ENCODE results near the gene SORCS2.

Gene SORCS2

DNA sequence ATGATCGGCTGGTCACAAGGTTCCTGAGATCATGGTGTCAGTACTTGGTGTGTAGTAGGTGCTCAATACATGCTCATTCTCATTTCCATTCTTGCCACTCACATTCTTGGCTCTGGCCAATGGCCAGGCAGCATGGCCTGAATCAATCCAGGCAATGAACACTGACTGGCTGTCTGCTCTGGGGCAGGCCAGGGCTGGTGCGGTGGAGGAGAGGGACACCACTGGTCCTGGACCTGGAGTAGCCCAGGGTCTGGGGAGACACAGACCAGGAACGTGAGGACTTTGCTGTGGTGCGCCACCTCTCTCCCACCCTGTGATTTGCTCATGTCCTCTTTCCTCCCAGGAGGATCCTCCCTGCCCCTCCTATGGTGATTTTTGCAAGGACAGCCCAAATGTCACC is 122.9 kb downstream of the SORCS2 start:
- no peak overlapping the region for H3K27ac ChIP-seq (ENCODE audit: insufficient read depth in 1 of 2, low read depth in 1 of 2, low read length in 2 of 2, poor library complexity in 1 of 2, severe bottlenecking in 2 of 2)
- peaks cover 0 to 23% (median 11%) of the 10 kb centered on the region in 5 experiments for H3K9me3 ChIP-seq (ENCODE audit: control extremely low read depth in 1 of 5, control insufficient read depth in 4 of 5, insufficient read depth in 2 of 5, low read depth in 1 of 5, low read length in 4 of 5)
- no peak overlapping the region for H3K4me3 ChIP-seq (ENCODE audit: control insufficient read depth in 1 of 7, extremely low read depth in 1 of 7, insufficient read depth in 4 of 7, low read depth in 2 of 7, low read length in 6 of 7)
- ChIA-PET CTCF (no interaction called here), POLR2A (no interaction called here)
- no peaks in the 10 kb centered on the region for H3K36me3 ChIP-seq (ENCODE audit: control insufficient read depth in 4 of 4, insufficient read depth in 4 of 4, low read length in 3 of 4)
- WGBS (ENCODE audit: insufficient coverage) = 67% methylated on average over 3 of the region's 4 CpGs
- DNase-seq = no peak
- H3K4me1 ChIP-seq (ENCODE audit: control extremely low read depth in 1 of 4, control insufficient read depth in 4 of 4, insufficient read depth in 4 of 4, low read length in 3 of 4) = no peaks in the 10 kb centered on the region
- peaks cover 0 to 26% (median 2%) of the 10 kb centered on the region in 5 experiments for H3K27me3 ChIP-seq (replicated peaks in 2 of 5; ENCODE audit: control insufficient read depth in 4 of 5, insufficient read depth in 5 of 5, low read length in 4 of 5)

DNA sequence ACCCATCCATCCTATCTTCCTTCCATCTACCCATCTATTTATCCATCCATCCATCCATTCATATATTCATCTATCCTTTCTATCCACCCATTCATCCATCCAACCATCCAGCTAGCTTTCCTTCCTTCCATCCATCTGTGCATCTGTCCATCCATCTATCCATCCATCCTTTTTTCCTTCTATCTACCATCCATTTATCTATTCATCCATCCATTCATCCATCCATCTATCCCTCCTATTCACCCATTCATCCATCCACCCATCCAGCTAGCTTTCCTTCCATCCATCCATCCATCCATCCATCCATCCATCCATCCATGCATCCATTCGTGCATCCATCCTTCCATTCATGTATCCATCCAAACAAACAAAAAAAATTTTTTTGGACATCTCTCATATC is 123.6 kb downstream of the SORCS2 start:
- CTCF ChIA-PET = no interaction called here
- no CpG with 5 or more reads among the region's 1 CpG for WGBS (ENCODE audit: insufficient coverage)
- no peak overlapping the region for H3K4me3 ChIP-seq (ENCODE audit: control insufficient read depth in 1 of 7, extremely low read depth in 1 of 7, insufficient read depth in 4 of 7, low read depth in 2 of 7, low read length in 6 of 7)
- H3K27ac ChIP-seq (ENCODE audit: insufficient read depth in 1 of 2, low read depth in 1 of 2, low read length in 2 of 2, poor library complexity in 1 of 2, severe bottlenecking in 2 of 2) = no peak overlapping the region
- DNase-seq = no peak
- H3K36me3 ChIP-seq (ENCODE audit: control insufficient read depth in 4 of 4, insufficient read depth in 4 of 4, low read length in 3 of 4) = no peaks in the 10 kb centered on the region
- H3K4me1 ChIP-seq (ENCODE audit: control extremely low read depth in 1 of 4, control insufficient read depth in 4 of 4, insufficient read depth in 4 of 4, low read length in 3 of 4) = no peaks in the 10 kb centered on the region
- POLR2A ChIA-PET = no interaction called here
- peaks cover 0 to 26% (median 2%) of the 10 kb centered on the region in 5 experiments for H3K27me3 ChIP-seq (replicated peaks in 2 of 5; ENCODE audit: control insufficient read depth in 4 of 5, insufficient read depth in 5 of 5, low read length in 4 of 5)
- peaks cover 0 to 26% (median 11%) of the 10 kb centered on the region in 5 experiments for H3K9me3 ChIP-seq (ENCODE audit: control extremely low read depth in 1 of 5, control insufficient read depth in 4 of 5, insufficient read depth in 2 of 5, low read depth in 1 of 5, low read length in 4 of 5)

- POLR2A ChIA-PET = no interaction called here
- CTCF ChIA-PET = no interaction called here
- no peak overlapping the region for H3K4me3 ChIP-seq (ENCODE audit: control insufficient read depth in 1 of 7, extremely low read depth in 1 of 7, insufficient read depth in 4 of 7, low read depth in 2 of 7, low read length in 6 of 7)
- DNase-seq = no peak
- H3K27ac ChIP-seq (ENCODE audit: insufficient read depth in 1 of 2, low read depth in 1 of 2, low read length in 2 of 2, poor library complexity in 1 of 2, severe bottlenecking in 2 of 2) = no peak overlapping the region
- H3K9me3 ChIP-seq (ENCODE audit: control extremely low read depth in 1 of 5, control insufficient read depth in 4 of 5, insufficient read depth in 2 of 5, low read depth in 1 of 5, low read length in 4 of 5) = peaks cover 0 to 35% (median 11%) of the 10 kb centered on the region in 5 experiments
- 43% methylated on average over 2 of the region's 4 CpGs for WGBS (ENCODE audit: insufficient coverage)
- H3K27me3 ChIP-seq (replicated peaks in 2 of 5; ENCODE audit: control insufficient read depth in 4 of 5, insufficient read depth in 5 of 5, low read length in 4 of 5) = peaks cover 0 to 19% (median 4%) of the 10 kb centered on the region in 5 experiments
- no peaks in the 10 kb centered on the region for H3K4me1 ChIP-seq (ENCODE audit: control extremely low read depth in 1 of 4, control insufficient read depth in 4 of 4, insufficient read depth in 4 of 4, low read length in 3 of 4)
- no peaks in the 10 kb centered on the region for H3K36me3 ChIP-seq (ENCODE audit: control insufficient read depth in 4 of 4, insufficient read depth in 4 of 4, low read length in 3 of 4)
Measured at GRCh38 chr4:7319024-7319423, 126.7 kb downstream of the SORCS2 start.

DNA sequence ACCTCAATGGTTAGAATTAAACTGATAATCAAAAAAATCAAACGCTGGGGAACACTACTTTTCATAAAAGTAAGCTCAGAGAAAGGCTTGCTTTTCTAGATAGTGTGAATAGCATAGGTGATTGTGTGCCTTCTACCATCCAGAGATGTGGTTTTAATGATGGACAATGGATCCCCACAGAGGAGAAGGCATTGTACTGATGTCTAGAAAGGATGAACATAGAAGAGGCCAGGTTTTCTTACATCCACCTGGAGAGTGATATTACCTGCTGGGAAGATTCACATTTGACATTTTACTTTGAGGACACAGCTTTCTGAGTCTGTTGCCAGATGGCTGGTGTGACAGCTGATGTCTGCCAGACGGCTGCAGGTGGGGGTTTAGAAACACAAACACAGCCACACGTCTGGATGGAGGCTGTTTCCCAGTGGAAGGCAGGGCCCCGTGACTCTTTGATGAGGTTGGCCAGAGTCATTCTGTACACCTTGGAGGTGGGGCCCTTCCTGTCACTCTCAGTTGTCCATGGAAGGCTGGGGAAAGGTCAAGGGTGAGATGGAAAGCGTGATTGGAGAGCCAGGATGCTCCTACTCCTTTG is 128.0 kb downstream of the SORCS2 start:
- CTCF ChIA-PET = no interaction called here
- peaks cover 0 to 35% (median 11%) of the 10 kb centered on the region in 5 experiments for H3K9me3 ChIP-seq (ENCODE audit: control extremely low read depth in 1 of 5, control insufficient read depth in 4 of 5, insufficient read depth in 2 of 5, low read depth in 1 of 5, low read length in 4 of 5)

GRCh38 chr4:7322166-7322991 is 130.0 kb downstream of the SORCS2 start:
- no peaks in the 10 kb centered on the region for H3K4me1 ChIP-seq (ENCODE audit: control extremely low read depth in 1 of 4, control insufficient read depth in 4 of 4, insufficient read depth in 4 of 4, low read length in 3 of 4)
- no peak overlapping the region for H3K4me3 ChIP-seq (ENCODE audit: control insufficient read depth in 1 of 7, extremely low read depth in 1 of 7, insufficient read depth in 4 of 7, low read depth in 2 of 7, low read length in 6 of 7)
- CTCF ChIA-PET = no interaction called here
- POLR2A ChIA-PET = no interaction called here
- H3K9me3 ChIP-seq (ENCODE audit: control extremely low read depth in 1 of 5, control insufficient read depth in 4 of 5, insufficient read depth in 2 of 5, low read depth in 1 of 5, low read length in 4 of 5) = peaks cover 0 to 34% (median 11%) of the 10 kb centered on the region in 5 experiments
- DNase-seq = no peak
- peaks cover 0 to 47% (median 4%) of the 10 kb centered on the region in 5 experiments for H3K27me3 ChIP-seq (replicated peaks in 2 of 5; ENCODE audit: control insufficient read depth in 4 of 5, insufficient read depth in 5 of 5, low read length in 4 of 5)
- no peak overlapping the region for H3K27ac ChIP-seq (ENCODE audit: insufficient read depth in 1 of 2, low read depth in 1 of 2, low read length in 2 of 2, poor library complexity in 1 of 2, severe bottlenecking in 2 of 2)
- 64% methylated on average over 13 of the region's 18 CpGs for WGBS (ENCODE audit: insufficient coverage)
- no peaks in the 10 kb centered on the region for H3K36me3 ChIP-seq (ENCODE audit: control insufficient read depth in 4 of 4, insufficient read depth in 4 of 4, low read length in 3 of 4)

More for the DNA sequence above, 128.0 kb downstream of the SORCS2 start:
- Histone ChIP-seq H3K4me1 (ENCODE audit: control extremely low read depth in 1 of 4, control insufficient read depth in 4 of 4, insufficient read depth in 4 of 4, low read length in 3 of 4) (no peaks in the 10 kb centered on the region), H3K27ac (ENCODE audit: insufficient read depth in 1 of 2, low read depth in 1 of 2, low read length in 2 of 2, poor library complexity in 1 of 2, severe bottlenecking in 2 of 2) (no peak overlapping the region), H3K36me3 (ENCODE audit: control insufficient read depth in 4 of 4, insufficient read depth in 4 of 4, low read length in 3 of 4) (no peaks in the 10 kb centered on the region), H3K27me3 (replicated peaks in 2 of 5; ENCODE audit: control insufficient read depth in 4 of 5, insufficient read depth in 5 of 5, low read length in 4 of 5) (peaks cover 0 to 31% (median 4%) of the 10 kb centered on the region in 5 experiments), H3K4me3 (ENCODE audit: control insufficient read depth in 1 of 7, extremely low read depth in 1 of 7, insufficient read depth in 4 of 7, low read depth in 2 of 7, low read length in 6 of 7) (no peak overlapping the region)
- 27% methylated on average over 3 of the region's 5 CpGs for WGBS (ENCODE audit: insufficient coverage)
- no peak for DNase-seq
- POLR2A ChIA-PET = no interaction called here

- no peak overlapping the region for H3K4me3 ChIP-seq (ENCODE audit: control insufficient read depth in 1 of 7, extremely low read depth in 1 of 7, insufficient read depth in 4 of 7, low read depth in 2 of 7, low read length in 6 of 7)
- 85% methylated on average over 3 of the region's 5 CpGs for WGBS (ENCODE audit: insufficient coverage)
- H3K9me3 ChIP-seq (ENCODE audit: control extremely low read depth in 1 of 5, control insufficient read depth in 4 of 5, insufficient read depth in 2 of 5, low read depth in 1 of 5, low read length in 4 of 5) = peaks cover 0 to 24% (median 6%) of the 10 kb centered on the region in 5 experiments
- ChIA-PET POLR2A (no interaction called here), CTCF (no interaction called here)
- DNase-seq = no peak
- peaks cover 0 to 50% (median 4%) of the 10 kb centered on the region in 5 experiments for H3K27me3 ChIP-seq (replicated peaks in 2 of 5; ENCODE audit: control insufficient read depth in 4 of 5, insufficient read depth in 5 of 5, low read length in 4 of 5)
- no peaks in the 10 kb centered on the region for H3K4me1 ChIP-seq (ENCODE audit: control extremely low read depth in 1 of 4, control insufficient read depth in 4 of 4, insufficient read depth in 4 of 4, low read length in 3 of 4)
- no peak overlapping the region for H3K27ac ChIP-seq (ENCODE audit: insufficient read depth in 1 of 2, low read depth in 1 of 2, low read length in 2 of 2, poor library complexity in 1 of 2, severe bottlenecking in 2 of 2)
- H3K36me3 ChIP-seq (ENCODE audit: control insufficient read depth in 4 of 4, insufficient read depth in 4 of 4, low read length in 3 of 4) = no peaks in the 10 kb centered on the region
Measured at GRCh38 chr4:7323461-7323871, 131.1 kb downstream of the SORCS2 start.

Measured in common myeloid progenitor, CD34-positive (primary cell).